ENCODE results near the gene PIERCE2. TPM values are rescaled to one million over a fixed set of nuclear protein-coding genes. Genes with fewer than 3 reads are reported as not detected.
"Not testable (repeated sequence)": the region's sequence is repeated elsewhere in the genome, so short reads cannot be mapped to it uniquely, and the experiment has no call there.

Gene PIERCE2
- total and polyA plus RNA-seq, 4 experiments from 2014 or later, result 0.30 to 0.75 TPM; not detected in 2

- H3K27ac Mint-ChIP-seq; H3K27me3 ChIP-seq (ENCODE audit: insufficient read depth, low read length); H3K27ac ChIP-seq (ENCODE audit: low read depth, low read length); H3K4me3 ChIP-seq (ENCODE audit: low read length in 2 of 2); H3K9me3 ChIP-seq (ENCODE audit: control insufficient read depth in 1 of 2, low read length in 2 of 2); H3K9me3 Mint-ChIP-seq; POLR2A ChIA-PET (ENCODE audit: partially characterized antibody); H3K36me3 ChIP-seq (ENCODE audit: insufficient read depth, low read length); DNase-seq; H3K4me3 Mint-ChIP-seq; H3K27me3 Mint-ChIP-seq: not testable (repeated sequence)
- peaks cover 33 to 57% (median 42%) of the 10 kb centered on the region in 4 donors for H3K4me1 Mint-ChIP-seq
- CTCF ChIA-PET (ENCODE audit: partially characterized antibody), result interaction anchor here (1.3 kb wide), 1 partner anchor 8 kb away, joined by 3 read pairs; the partner anchor contains the start of genes CCPG1 and PIERCE2
- intact Hi-C loops (cut with micrococcal nuclease), result loop anchor here (10.0 kb wide), 1 partner anchor 1335 kb away; the partner anchor contains the start of gene ZNF280D
- H3K4me1 ChIP-seq (ENCODE audit: insufficient read depth, low read length), result peaks cover 16% of the 10 kb centered on the region
- peaks cover 31 to 32% of the 10 kb centered on the region in 2 donors for H3K36me3 Mint-ChIP-seq
Measured at GRCh38 chr15:55400050-55400449, 8.2 kb upstream of the PIERCE2 start.

GRCh38 chr15:55401786-55402246, 6.5 kb upstream of the PIERCE2 start:
- no peak for DNase-seq
- ChIA-PET POLR2A (ENCODE audit: partially characterized antibody) (interaction anchor here (1.0 kb wide), 1 partner anchor 83 kb away, joined by 3 read pairs; the partner anchor contains the start of genes PIGB and PIGBOS1), CTCF (ENCODE audit: partially characterized antibody) (no interaction called here)
- Histone ChIP-seq H3K27ac (ENCODE audit: low read depth, low read length) (no peak overlapping the region), H3K4me1 (ENCODE audit: insufficient read depth, low read length) (peaks cover 21% of the 10 kb centered on the region), H3K4me3 (ENCODE audit: low read length in 2 of 2) (no peak overlapping the region), H3K9me3 (ENCODE audit: control insufficient read depth in 1 of 2, low read length in 2 of 2) (no peaks in the 10 kb centered on the region), H3K36me3 (ENCODE audit: insufficient read depth, low read length) (no peaks in the 10 kb centered on the region), H3K27me3 (ENCODE audit: insufficient read depth, low read length) (no peaks in the 10 kb centered on the region)
- Mint-ChIP-seq H3K4me1 (peaks cover 28 to 55% (median 38%) of the 10 kb centered on the region in 4 donors), H3K27me3 (no peaks in the 10 kb centered on the region), H3K27ac (no peak overlapping the region), H3K4me3 (peak overlapping the region in 1 of 8 donors; percentile 2), H3K36me3 (peaks cover 20 to 21% of the 10 kb centered on the region in 2 donors), H3K9me3 (no peaks in the 10 kb centered on the region)
- intact Hi-C loops (cut with micrococcal nuclease), result loop anchor here (10.0 kb wide), 1 partner anchor 1333 kb away; the partner anchor contains the start of gene ZNF280D

GRCh38 chr15:55402707-55403106, 5.6 kb upstream of the PIERCE2 start:
- Histone ChIP-seq H3K27ac (ENCODE audit: low read depth, low read length) (no peak overlapping the region), H3K36me3 (ENCODE audit: insufficient read depth, low read length) (no peaks in the 10 kb centered on the region), H3K27me3 (ENCODE audit: insufficient read depth, low read length) (no peaks in the 10 kb centered on the region), H3K4me1 (ENCODE audit: insufficient read depth, low read length) (peaks cover 26% of the 10 kb centered on the region), H3K4me3 (ENCODE audit: low read length in 2 of 2) (no peak overlapping the region), H3K9me3 (ENCODE audit: control insufficient read depth in 1 of 2, low read length in 2 of 2) (no peaks in the 10 kb centered on the region)
- POLR2A ChIA-PET (ENCODE audit: partially characterized antibody), result no interaction called here
- Mint-ChIP-seq H3K27ac (peak overlapping the region in 3 of 7 donors; percentile 1 to 79 (median 16)), H3K9me3 (no peaks in the 10 kb centered on the region), H3K36me3 (peaks cover 16% of the 10 kb centered on the region in 2 donors), H3K4me1 (peaks cover 28 to 55% (median 40%) of the 10 kb centered on the region in 4 donors), H3K27me3 (no peaks in the 10 kb centered on the region), H3K4me3 (peak overlapping the region in 2 of 8 donors; percentile 5 to 30)
- no peak for DNase-seq
- intact Hi-C loops (cut with micrococcal nuclease), result loop anchor here (10.0 kb wide), 1 partner anchor 1332 kb away; the partner anchor contains the start of gene ZNF280D
- CTCF ChIA-PET (ENCODE audit: partially characterized antibody), result interaction anchor here (0.6 to 1.0 kb wide), 2 partner anchors 21 to 191 kb away, joined by 3 to 5 read pairs; no protein-coding TSS in a partner anchor

GRCh38 chr15:55403531-55403930, 4.8 kb upstream of the PIERCE2 start:
- peaks cover 10 to 12% of the 10 kb centered on the region in 2 donors for H3K36me3 Mint-ChIP-seq
- peaks cover 28% of the 10 kb centered on the region for H3K4me1 ChIP-seq (ENCODE audit: insufficient read depth, low read length)
- H3K4me1 Mint-ChIP-seq, result peaks cover 30 to 53% (median 42%) of the 10 kb centered on the region in 4 donors
- no peak overlapping the region for H3K27ac ChIP-seq (ENCODE audit: low read depth, low read length)
- no peak for DNase-seq
- no peaks in the 10 kb centered on the region for H3K27me3 Mint-ChIP-seq
- no peaks in the 10 kb centered on the region for H3K9me3 Mint-ChIP-seq
- H3K4me3 Mint-ChIP-seq, result no peak overlapping the region
- H3K4me3 ChIP-seq (ENCODE audit: low read length in 2 of 2), result no peak overlapping the region
- CTCF ChIA-PET (ENCODE audit: partially characterized antibody), result no interaction called here
- no peaks in the 10 kb centered on the region for H3K36me3 ChIP-seq (ENCODE audit: insufficient read depth, low read length)
- H3K27ac Mint-ChIP-seq, result no peak overlapping the region
- H3K27me3 ChIP-seq (ENCODE audit: insufficient read depth, low read length), result no peaks in the 10 kb centered on the region
- intact Hi-C loops (cut with micrococcal nuclease), result loop anchor here (10.0 kb wide), 1 partner anchor 1331 kb away; the partner anchor contains the start of gene ZNF280D
- H3K9me3 ChIP-seq (ENCODE audit: control insufficient read depth in 1 of 2, low read length in 2 of 2), result no peaks in the 10 kb centered on the region
- POLR2A ChIA-PET (ENCODE audit: partially characterized antibody), result interaction anchor here (0.5 kb wide), 1 partner anchor 12 kb away, joined by 3 read pairs; no protein-coding TSS in a partner anchor

- DNase-seq, result peak in 1 of 5 donors; percentile 52
- Histone ChIP-seq H3K4me1 (ENCODE audit: insufficient read depth, low read length) (peaks cover 33% of the 10 kb centered on the region), H3K27me3 (ENCODE audit: insufficient read depth, low read length) (no peaks in the 10 kb centered on the region), H3K36me3 (ENCODE audit: insufficient read depth, low read length) (no peaks in the 10 kb centered on the region), H3K27ac (ENCODE audit: low read depth, low read length) (peak overlapping the region; percentile 70), H3K9me3 (ENCODE audit: control insufficient read depth in 1 of 2, low read length in 2 of 2) (no peaks in the 10 kb centered on the region), H3K4me3 (ENCODE audit: low read length in 2 of 2) (peak overlapping the region; percentile 45 to 91)
- intact Hi-C loops (cut with micrococcal nuclease), result loop anchor here (1.0 to 10.0 kb wide), 7 partner anchors 28 to 1327 kb away; partner anchors contain the start of genes PIGB, PIGBOS1, RAB27A and RFX7
- Mint-ChIP-seq H3K4me3 (peak overlapping the region; percentile 91 to 96 (median 95)), H3K9me3 (no peaks in the 10 kb centered on the region), H3K27me3 (no peaks in the 10 kb centered on the region), H3K27ac (peak overlapping the region; percentile 86 to 96 (median 94)), H3K36me3 (peaks cover 0 to 5% of the 10 kb centered on the region in 2 donors), H3K4me1 (peaks cover 23 to 45% (median 32%) of the 10 kb centered on the region in 4 donors)
- CTCF ChIA-PET (ENCODE audit: partially characterized antibody), result interaction anchor here (1.0 to 4.0 kb wide), 16 partner anchors 8 to 210 kb away, joined by 3 to 30 read pairs (median 6); partner anchors contain the start of genes PIGB, PIGBOS1 and RSL24D1
- POLR2A ChIA-PET (ENCODE audit: partially characterized antibody), result interaction anchor here (1.0 to 2.4 kb wide), 11 partner anchors 11 to 837 kb away, joined by 3 to 22 read pairs (median 5); partner anchors contain the start of genes PIGB, PIGBOS1 and RSL24D1
Measured at GRCh38 chr15:55407498-55408011, 740 bp upstream of the PIERCE2 start.

GRCh38 chr15:55408976-55409375, 681 bp downstream of the PIERCE2 start:
- Mint-ChIP-seq H3K4me1 (peaks cover 11 to 32% (median 21%) of the 10 kb centered on the region in 4 donors), H3K4me3 (peak overlapping the region; percentile 91 to 96 (median 95)), H3K27ac (peak overlapping the region in 6 of 7 donors; percentile 4 to 96 (median 90))
- Histone ChIP-seq H3K4me3 (ENCODE audit: low read length in 2 of 2) (peak overlapping the region; percentile 45 to 91), H3K27ac (ENCODE audit: low read depth, low read length) (peak overlapping the region; percentile 70), H3K4me1 (ENCODE audit: insufficient read depth, low read length) (peaks cover 23% of the 10 kb centered on the region)
- H3K9me3 Mint-ChIP-seq; H3K36me3 Mint-ChIP-seq; H3K27me3 Mint-ChIP-seq; DNase-seq; H3K36me3 ChIP-seq (ENCODE audit: insufficient read depth, low read length); H3K27me3 ChIP-seq (ENCODE audit: insufficient read depth, low read length); H3K9me3 ChIP-seq (ENCODE audit: control insufficient read depth in 1 of 2, low read length in 2 of 2): not testable (repeated sequence)
- ChIA-PET CTCF (ENCODE audit: partially characterized antibody) (interaction anchor here (0.8 to 4.0 kb wide), 21 partner anchors 8 to 212 kb away, joined by 3 to 30 read pairs (median 5); partner anchors contain the start of genes PIGB, PIGBOS1 and RSL24D1), POLR2A (ENCODE audit: partially characterized antibody) (interaction anchor here (0.7 to 2.4 kb wide), 11 partner anchors 13 to 836 kb away, joined by 3 to 22 read pairs (median 5); partner anchors contain the start of genes PIGB, PIGBOS1 and RSL24D1)
- intact Hi-C loops (cut with micrococcal nuclease), result loop anchor here (1.0 to 10.0 kb wide), 7 partner anchors 26 to 1326 kb away; partner anchors contain the start of genes PIGB, PIGBOS1, RAB27A and RFX7

GRCh38 chr15:55417678-55418077, 9.4 kb downstream of the PIERCE2 start:
- H3K4me3 ChIP-seq (ENCODE audit: low read length in 2 of 2); H3K27me3 ChIP-seq (ENCODE audit: insufficient read depth, low read length); DNase-seq; H3K27me3 Mint-ChIP-seq; H3K4me1 ChIP-seq (ENCODE audit: insufficient read depth, low read length); H3K4me3 Mint-ChIP-seq; H3K36me3 Mint-ChIP-seq; H3K9me3 Mint-ChIP-seq; POLR2A ChIA-PET (ENCODE audit: partially characterized antibody); H3K27ac Mint-ChIP-seq; H3K27ac ChIP-seq (ENCODE audit: low read depth, low read length); intact Hi-C loops (cut with micrococcal nuclease); H3K9me3 ChIP-seq (ENCODE audit: control insufficient read depth in 1 of 2, low read length in 2 of 2); H3K4me1 Mint-ChIP-seq; H3K36me3 ChIP-seq (ENCODE audit: insufficient read depth, low read length): not testable (repeated sequence)
- CTCF ChIA-PET (ENCODE audit: partially characterized antibody), result interaction anchor here (1.1 to 1.6 kb wide), 2 partner anchors 9 to 22 kb away, joined by 3 to 6 read pairs; partner anchors contain the start of genes CCPG1 and PIERCE2

All from CD4-positive, alpha-beta memory T cell (primary cell).